Measurements from ENCODE around the gene KLRG1.
A peak's percentile ranks its signal among the peaks of the same experiment; 100 is the strongest.

KLRG1 gene

DNA sequence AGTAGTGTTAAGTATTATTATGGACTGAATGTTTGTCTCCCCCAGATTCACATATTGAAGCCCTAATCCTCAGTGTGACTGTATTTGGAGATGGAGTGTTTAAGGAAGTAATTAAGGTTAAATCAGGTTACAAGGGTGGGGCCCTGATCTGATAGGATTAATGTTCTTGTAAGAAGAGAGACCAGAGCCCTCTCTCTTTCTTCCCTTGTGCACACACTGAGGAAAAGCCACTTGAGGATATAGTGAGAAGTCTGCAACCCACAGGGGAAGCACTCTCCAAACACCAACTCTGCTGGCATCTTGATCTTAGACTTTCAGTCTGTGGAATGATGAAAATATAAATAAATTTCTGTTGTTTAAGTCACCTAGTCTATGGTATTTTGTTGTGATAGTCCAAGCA, 2.2 kb upstream of the KLRG1 start:
- no peak for DNase-seq (ENCODE audit: low read depth)

DNA sequence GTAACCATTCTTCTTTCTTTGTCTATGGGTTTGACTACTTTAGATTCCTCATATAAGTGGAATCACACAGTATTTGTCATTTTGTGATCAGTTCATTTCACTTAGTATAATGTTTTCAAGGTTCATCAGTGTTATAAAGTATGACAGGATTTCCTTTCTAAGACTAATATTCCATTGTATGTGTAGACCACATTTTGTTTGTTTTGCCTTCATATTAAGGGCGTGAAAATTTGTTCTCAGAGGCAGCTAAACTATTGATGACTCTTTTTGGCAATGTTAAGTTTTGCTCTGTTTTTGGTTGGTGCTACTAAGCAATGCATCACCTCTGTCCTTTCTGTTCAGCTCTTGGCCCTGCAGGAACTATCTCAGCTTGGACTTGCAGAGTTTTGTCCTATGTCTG, 1.7 kb upstream of the KLRG1 start:
- DNase-seq (ENCODE audit: low read depth) = no peak

DNA sequence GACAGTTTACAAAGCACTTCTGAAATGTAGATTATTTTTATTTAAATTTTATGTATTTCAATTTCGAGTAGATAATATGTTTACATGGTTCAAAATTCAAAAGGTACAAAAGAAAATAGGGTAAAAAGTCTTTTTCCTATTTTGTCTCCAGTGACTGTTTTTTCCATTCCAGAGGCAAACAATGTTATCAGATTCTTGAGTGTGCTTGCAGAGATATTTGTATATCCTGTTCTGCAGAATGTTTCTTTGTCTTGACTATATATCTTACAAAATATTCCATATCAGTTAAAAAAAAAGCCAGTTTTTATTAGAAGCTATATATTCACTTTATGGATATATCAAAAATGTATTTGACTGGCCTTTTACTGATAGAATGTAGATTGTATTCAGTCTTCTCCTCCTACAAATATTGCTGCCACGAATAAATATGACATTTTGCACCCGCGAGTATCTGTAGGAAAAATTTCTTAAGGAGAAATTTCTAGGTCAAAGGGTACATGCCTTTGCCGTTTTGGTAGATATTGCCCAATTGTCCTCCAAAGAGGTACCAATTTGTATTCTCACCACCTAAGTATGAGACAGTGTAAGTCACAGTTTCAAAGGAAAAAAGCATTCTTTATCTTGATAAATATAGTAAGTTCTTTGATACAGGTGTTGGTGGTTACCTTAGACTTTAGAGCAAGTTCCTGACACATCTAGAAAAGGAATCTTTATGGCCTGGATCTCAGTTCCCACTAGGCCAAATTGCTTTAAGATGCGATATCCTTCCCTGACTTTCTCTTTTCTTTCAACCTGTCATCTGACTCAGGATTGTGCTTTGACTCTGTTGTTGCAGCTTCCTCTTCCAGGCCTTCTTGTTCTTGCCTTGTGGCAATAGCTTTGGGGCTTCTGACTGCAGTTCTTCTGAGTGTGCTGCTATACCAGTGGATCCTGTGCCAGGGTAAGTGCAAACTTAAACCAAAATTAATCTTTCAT, 2.3 kb downstream of the KLRG1 start:
- DNase-seq (ENCODE audit: low read depth) = no peak

- DNase-seq (ENCODE audit: low read depth) = no peak
Observed at GRCh38 chr12:8993827-8994226, 4.5 kb downstream of the KLRG1 start.

GRCh38 chr12:8995021-8995775, 5.9 kb downstream of the KLRG1 start:
- DNase-seq (ENCODE audit: low read depth) = no peak

- peak; percentile 9 for DNase-seq (ENCODE audit: low read depth)
Observed at GRCh38 chr12:8996682-8997405, 7.5 kb downstream of the KLRG1 start.

DNA sequence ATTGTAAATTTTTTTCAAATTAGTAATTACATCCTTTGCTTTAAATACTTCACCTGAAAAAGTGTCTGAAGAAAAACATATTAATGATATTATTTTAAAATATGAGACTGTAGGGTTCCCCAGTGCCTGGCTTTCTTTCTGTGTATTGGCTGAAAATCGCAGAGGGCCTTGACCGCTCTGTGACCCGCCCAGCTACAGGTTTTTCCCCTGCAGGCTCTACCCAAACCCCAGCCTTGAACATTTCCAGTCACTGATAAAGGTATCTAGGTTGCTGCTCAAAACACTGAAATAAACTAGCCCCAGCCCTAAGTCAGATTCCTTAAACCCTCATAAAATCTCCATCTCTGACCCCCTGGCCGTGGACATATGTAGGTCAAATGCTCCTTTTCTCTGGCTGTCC, 11.9 kb downstream of the KLRG1 start:
- DNase-seq (ENCODE audit: low read depth) = no peak

- DNase-seq (ENCODE audit: low read depth) = no peak
Observed at GRCh38 chr12:9002335-9002734, 13.0 kb downstream of the KLRG1 start.

GRCh38 chr12:9022592-9022991, 33.2 kb downstream of the KLRG1 start:
- no peak for DNase-seq (ENCODE audit: low read depth)

- DNase-seq (ENCODE audit: low read depth) = no peak
Observed at GRCh38 chr12:9024512-9024911, 35.2 kb downstream of the KLRG1 start.

- no peak for DNase-seq (ENCODE audit: low read depth)
Observed at GRCh38 chr12:9027161-9028059, 38.1 kb downstream of the KLRG1 start.

DNA sequence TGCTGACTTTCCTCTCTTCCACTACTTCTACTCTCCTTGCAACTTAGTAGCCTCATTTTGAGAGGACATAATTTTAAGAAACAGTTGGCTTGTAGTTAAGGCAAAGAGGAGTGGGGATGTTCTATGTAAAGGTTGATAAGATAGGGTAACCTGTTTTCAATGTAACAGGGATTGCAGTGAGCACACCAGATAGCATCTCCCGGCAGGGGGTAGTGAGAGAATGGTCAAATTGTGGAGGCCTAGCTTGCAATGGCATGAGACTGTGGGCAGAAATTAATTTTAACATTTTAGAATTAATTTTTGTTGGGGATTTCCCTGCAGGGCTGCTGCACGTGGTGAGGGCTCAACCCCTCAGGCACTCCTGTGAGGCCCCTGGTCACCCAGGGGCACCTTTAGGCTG, 41.4 kb downstream of the KLRG1 start:
- DNase-seq (ENCODE audit: low read depth) = no peak

- no peak for DNase-seq (ENCODE audit: low read depth)
Observed at GRCh38 chr12:9032202-9032964, 43.0 kb downstream of the KLRG1 start.

GRCh38 chr12:9033265-9033887, 44.0 kb downstream of the KLRG1 start:
- no peak for DNase-seq (ENCODE audit: low read depth)

GRCh38 chr12:9034095-9034494, 44.7 kb downstream of the KLRG1 start:
- DNase-seq (ENCODE audit: low read depth) = no peak

DNA sequence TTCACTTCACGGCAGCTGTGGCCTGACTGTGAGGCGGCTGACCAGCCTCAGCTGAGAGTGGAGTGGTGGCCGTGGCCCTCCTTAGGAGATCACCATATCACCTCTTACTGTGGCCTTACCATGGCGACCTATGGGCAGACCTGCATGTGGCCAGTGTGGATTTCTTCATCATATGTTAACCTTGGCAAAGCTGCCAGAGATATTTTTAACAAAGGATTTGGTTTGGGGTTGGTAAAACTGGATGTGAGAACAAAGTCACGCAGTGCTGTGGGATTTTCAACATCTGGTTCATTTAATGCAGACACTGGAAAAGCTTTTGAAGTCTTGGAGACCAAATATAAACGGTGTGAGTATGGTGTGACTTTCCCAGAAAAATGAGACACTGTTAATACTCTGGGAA, 46.9 kb downstream of the KLRG1 start:
- no peak for DNase-seq (ENCODE audit: low read depth)

GRCh38 chr12:9037431-9037830, 48.1 kb downstream of the KLRG1 start:
- DNase-seq (ENCODE audit: low read depth) = no peak

GRCh38 chr12:9039397-9039977, 50.1 kb downstream of the KLRG1 start:
- DNase-seq (ENCODE audit: low read depth) = peak; percentile 16

DNA sequence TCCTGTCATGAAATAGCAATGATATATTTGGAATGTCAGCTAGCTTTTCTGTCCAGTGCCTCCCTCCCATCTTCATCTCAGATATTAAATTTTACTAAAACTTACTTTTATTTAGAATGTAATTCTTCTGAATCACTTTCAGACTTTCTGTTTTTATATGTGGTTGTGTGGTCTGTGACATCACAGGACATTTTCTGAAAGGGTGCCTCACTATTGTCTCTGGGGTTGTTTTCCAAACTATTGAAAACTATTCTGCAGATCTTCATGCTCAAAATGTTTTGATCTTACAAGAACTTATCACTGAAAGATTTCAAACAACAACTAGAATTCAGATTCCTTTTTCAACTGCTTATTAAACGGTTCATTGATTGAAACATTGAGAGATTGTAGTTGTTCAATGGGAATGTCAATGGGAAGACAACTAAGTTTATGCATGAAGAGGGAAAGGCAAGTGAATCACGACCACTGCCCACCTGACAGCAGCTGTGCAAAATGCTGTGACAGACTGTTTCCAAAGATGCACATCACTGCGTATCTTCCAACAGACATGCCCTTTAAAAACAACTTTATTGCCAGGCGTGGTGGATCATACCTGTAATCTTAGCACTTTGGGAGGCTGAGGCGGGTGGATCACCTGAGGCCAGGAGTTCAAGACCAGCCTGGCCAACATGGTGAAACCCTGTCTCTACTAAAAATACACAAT, 51.3 kb downstream of the KLRG1 start:
- DNase-seq (ENCODE audit: low read depth) = no peak
